Esophagus squamous epithelium (tissue), 4 donors: Measurements from ENCODE around the gene TBCD.

Experiments used
- CTCF ChIP-seq, 6 experiments: fragments of 450-650 bp in 4 of 6; fragments of 200-600 bp in 2 of 6; sonication (generic) in 2 of 6; IDR thresholded peaks; one replicate each; pipeline ENCODE4 v1.5.1; 2016 to 2019; ENCODE audit warnings: antibody characterized with exemption in 6 of 6, mild to moderate bottlenecking in 4 of 6, moderate library complexity in 4 of 6
- POLR2A ChIP-seq, 4 donors: fragments of 450-650 bp; IDR thresholded peaks; one replicate each; pipeline ENCODE4 v1.6.1; 2017; ENCODE audit warnings: antibody characterized with exemption in 4 of 4, mild to moderate bottlenecking in 4 of 4, moderate library complexity in 3 of 4

GRCh38 chr17:82870091-82870491 is 118.2 kb downstream of the TBCD start:
- TF ChIP-seq CTCF (IDR thresholded peaks at IDR 0.05): no peak
- TF ChIP-seq POLR2A (IDR thresholded peaks at IDR 0.05): no peak
